ENCODE results near the gene CCDC3. TPM values are rescaled to one million over a fixed set of nuclear protein-coding genes. Genes with fewer than 3 reads are reported as not detected.

CCDC3 gene
- total and polyA plus RNA-seq, 2 of the 8 experiments (the other 6 are each of a cell fraction or from before 2014, with no cell fraction given), result 3.4 to 3.7 TPM

DNA sequence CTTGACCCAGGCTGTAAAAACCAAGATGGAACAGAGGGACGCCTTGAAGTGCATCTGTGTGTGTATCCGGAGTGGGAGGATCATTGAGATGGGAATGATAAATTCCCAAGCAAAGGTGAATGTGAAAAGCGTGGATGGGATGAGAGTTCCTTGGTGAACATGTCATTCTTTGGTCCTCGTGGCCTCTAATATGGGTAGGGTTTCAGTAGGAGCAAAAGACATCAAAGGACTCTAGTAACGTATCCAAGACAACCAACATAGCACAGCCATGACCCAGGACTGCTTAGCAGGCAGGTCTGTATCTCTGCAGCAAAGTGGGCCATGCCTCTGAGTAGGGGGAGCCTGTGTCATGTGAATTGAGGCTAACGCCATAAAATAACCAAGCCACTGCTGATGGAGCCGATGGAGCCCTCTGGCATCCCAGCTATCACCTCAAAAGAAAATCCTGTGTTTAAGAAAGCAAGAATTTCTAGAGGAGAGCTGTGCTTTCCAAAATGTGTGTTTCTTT lies 98.6 kb downstream of the CCDC3 start:
- Histone ChIP-seq H3K18ac (ENCODE audit: extremely low read depth, low read length) (no peak overlapping the region), H3K9me3 (ENCODE audit: insufficient read depth in 2 of 2, low read depth in 1 of 2, low read length in 1 of 2) (no peaks in the 10 kb centered on the region), H2BK20ac (ENCODE audit: low read length) (no peak overlapping the region), H3K27ac (ENCODE audit: low read depth, low read length) (no peak overlapping the region), H3K4me1 (replicated peaks in 1 of 4; ENCODE audit: control insufficient read depth in 3 of 4, insufficient read depth in 4 of 4, low read length in 3 of 4) (peaks cover 0 to 5% (median 0%) of the 10 kb centered on the region in 4 experiments; a peak in 2 of 7 replicates), H3K14ac (ENCODE audit: insufficient read length) (no peak overlapping the region), H3K4me3 (ENCODE audit: extremely low read depth in 1 of 4, insufficient read depth in 2 of 4, low read depth in 3 of 4, low read length in 4 of 4) (no peak overlapping the region), H4K5ac (ENCODE audit: insufficient read length, low read depth, low read length) (no peak overlapping the region), H3K27me3 (replicated peaks in 1 of 4; ENCODE audit: control insufficient read depth in 3 of 4, extremely low read depth in 1 of 4, insufficient read depth in 3 of 4, low read length in 3 of 4) (no peaks in the 10 kb centered on the region), H4K20me1 (replicated peaks in 1 of 2; ENCODE audit: control insufficient read depth in 1 of 2, insufficient read depth in 2 of 2, low read length in 2 of 2) (no peaks in the 10 kb centered on the region), H2BK5ac (ENCODE audit: low read depth, low read length) (no peak overlapping the region), H3K23me2 (ENCODE audit: low read depth, low read length) (no peaks in the 10 kb centered on the region), H3K9ac (replicated peaks in 1 of 4; ENCODE audit: extremely low read depth in 1 of 4, low read depth in 3 of 4, low read length in 3 of 4) (no peak overlapping the region), H3K23ac (ENCODE audit: insufficient read length) (no peak overlapping the region), H3K79me1 (ENCODE audit: low read depth, low read length) (no peaks in the 10 kb centered on the region), H3K4me2 (ENCODE audit: insufficient read depth in 1 of 2, low read depth in 2 of 2, low read length in 2 of 2) (no peak overlapping the region), H2AK5ac (ENCODE audit: low read depth, low read length) (no peak overlapping the region), H4K91ac (replicated peaks; ENCODE audit: insufficient read length, low read length) (no peak overlapping the region), H2BK12ac (ENCODE audit: low read depth, low read length) (no peak overlapping the region), H3K36me3 (ENCODE audit: control insufficient read depth in 2 of 4, insufficient read depth in 4 of 4, low read length in 3 of 4) (no peaks in the 10 kb centered on the region; a peak in 1 of 8 replicates), H3K56ac (replicated peaks; ENCODE audit: insufficient read length, low read depth, low read length) (no peak overlapping the region), H4K8ac (ENCODE audit: extremely low read depth, insufficient read depth, low read length) (no peak overlapping the region), H3K4ac (replicated peaks; ENCODE audit: insufficient read length, low read depth, low read length) (no peak overlapping the region), H2BK120ac (replicated peaks; ENCODE audit: low read depth, low read length) (no peak overlapping the region), H2BK15ac (ENCODE audit: low read length) (no peak overlapping the region), H3K79me2 (ENCODE audit: control insufficient read depth in 1 of 2, insufficient read depth in 2 of 2, low read length in 2 of 2) (no peaks in the 10 kb centered on the region), H2AFZ (ENCODE audit: low read length) (no peak overlapping the region)
- WGBS, 2 experiments (ENCODE audit: extremely low coverage in 1 of 2, insufficient coverage in 1 of 2, insufficient read length in 1 of 2, insufficient replicate concordance in 2 of 2, low coverage in 1 of 2, low lambda C conversion rate in 2 of 2, missing lambda C conversion rate in 1 of 2), result 70% methylated on average over 7 of the region's 7 CpGs; no CpG with 5 or more reads in 1 of the 2 experiments
- no peak for FAIRE-seq
- no peak for DNase-seq (ENCODE audit: low read depth in 1 of 2, low spot score in 2 of 2)
- TF ChIP-seq TCF12 (IDR thresholded peaks at IDR 0.05; ENCODE audit: low read depth, low read length) (no peak), BRCA1 (IDR thresholded peaks at IDR 0.05; ENCODE audit: low read depth, low read length) (no peak), RAD21 (IDR thresholded peaks at IDR 0.05 in 1 of 2, conservative IDR thresholded peaks at IDR 0.05 in 1 of 2; ENCODE audit: low read depth in 2 of 2, low read length in 2 of 2) (peak; percentile 15 to 28; a peak in 3 of 4 replicates), TEAD4 (IDR thresholded peaks at IDR 0.05; ENCODE audit: low read depth, low read length) (no peak), FOSL1 (IDR thresholded peaks at IDR 0.05; ENCODE audit: insufficient read depth, low read depth, low read length) (no peak), POLR2AphosphoS5 (IDR thresholded peaks at IDR 0.05; ENCODE audit: low read depth, low read length) (no peak), BCL11A (IDR thresholded peaks at IDR 0.05; ENCODE audit: low read depth in 2 of 2, low read length in 2 of 2) (no peak), SP2 (IDR thresholded peaks at IDR 0.05; ENCODE audit: low read length) (no peak)
- ChIA-PET CTCF (ENCODE audit: partially characterized antibody) (interaction anchor here (0.6 to 6.2 kb wide), 48 partner anchors 9 to 247 kb away, joined by 3 to 43 read pairs (median 4); no protein-coding TSS in a partner anchor), POLR2A (ENCODE audit: partially characterized antibody) (no interaction called here)

All from H1 (cell line).